ENCODE measurements around the gene FBRS.
"Not testable (repeated sequence)": the region's sequence is repeated elsewhere in the genome, so short reads cannot be mapped to it uniquely, and the experiment has no call there.

The FBRS gene

GRCh38 chr16:30699615-30700099 lies 41.4 kb downstream of the FBRS start:
- Histone ChIP-seq H3K27me3 (ENCODE audit: low read length) (no peaks in the 10 kb centered on the region), H3K27ac (ENCODE audit: low read depth, low read length) (peak overlapping the region; percentile 95), H3K9ac (ENCODE audit: low read length) (peak overlapping the region; percentile 100), H4K20me1 (ENCODE audit: low read depth, low read length) (no peaks in the 10 kb centered on the region), H3K4me2 (ENCODE audit: low read depth, low read length, poor library complexity, severe bottlenecking) (peak overlapping the region; percentile 83), H3F3A (ENCODE audit: insufficient read depth) (peaks cover 9% of the 10 kb centered on the region; the same call in 1 of the 2 replicates), H2AFZ (ENCODE audit: low read depth, low read length, severe bottlenecking) (no peak overlapping the region), H3K9me3 (ENCODE audit: insufficient read depth, low read length) (no peaks in the 10 kb centered on the region), H3K4me3 (ENCODE audit: insufficient read depth, low read length, poor library complexity, severe bottlenecking) (peak overlapping the region; percentile 87), H3K36me3 (ENCODE audit: low read length) (peaks cover 27% of the 10 kb centered on the region), H3K9me2 (replicated peaks; ENCODE audit: insufficient read depth, low read length) (no peaks in the 10 kb centered on the region), H3K79me2 (ENCODE audit: insufficient read depth, low read length) (peaks cover 33% of the 10 kb centered on the region)
- TF ChIP-seq EZH2phosphoT487 (conservative IDR thresholded peaks at IDR 0.05; ENCODE audit: low read length) (no peak), CTCF (IDR thresholded peaks at IDR 0.05; ENCODE audit: insufficient read depth, low read length, poor library complexity, severe bottlenecking) (no peak)

DNA sequence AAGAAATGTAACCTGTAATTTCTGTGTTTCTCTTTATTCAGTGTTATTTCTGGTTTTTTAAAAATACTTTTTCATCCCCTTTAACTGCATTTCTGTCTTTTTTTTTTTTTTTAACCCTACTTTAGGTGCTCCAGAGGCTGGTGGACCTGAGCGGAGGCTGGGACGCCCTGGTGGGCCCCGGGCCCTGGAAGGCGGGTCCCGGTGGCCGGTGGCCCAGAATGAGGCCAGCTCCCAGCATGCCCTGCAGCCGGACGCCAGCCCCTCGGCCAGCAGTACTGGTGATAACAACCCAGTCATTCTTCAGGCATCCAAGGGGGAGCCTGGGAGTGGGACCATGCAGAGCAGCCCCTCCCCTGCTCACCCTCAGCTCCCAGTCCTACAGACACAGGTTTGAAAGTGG lies 42.3 kb downstream of the FBRS start:
- H3K36me3 ChIP-seq (ENCODE audit: low read length): peaks cover 30% of the 10 kb centered on the region

GRCh38 chr16:30700971-30701370 lies 42.7 kb downstream of the FBRS start:
- H3K36me3 ChIP-seq (ENCODE audit: low read length): peaks cover 32% of the 10 kb centered on the region
- no peak for TF ChIP-seq CTCF (IDR thresholded peaks at IDR 0.05; ENCODE audit: insufficient read depth, low read length, poor library complexity, severe bottlenecking)
- TF ChIP-seq EZH2phosphoT487 (conservative IDR thresholded peaks at IDR 0.05; ENCODE audit: low read length): no peak
- H3K9ac ChIP-seq (ENCODE audit: low read length): no peak overlapping the region
- no peak overlapping the region for H3K4me3 ChIP-seq (ENCODE audit: insufficient read depth, low read length, poor library complexity, severe bottlenecking)
- no peaks in the 10 kb centered on the region for H4K20me1 ChIP-seq (ENCODE audit: low read depth, low read length)
- H3K27ac ChIP-seq (ENCODE audit: low read depth, low read length): no peak overlapping the region
- H3K9me2 ChIP-seq (replicated peaks; ENCODE audit: insufficient read depth, low read length): no peaks in the 10 kb centered on the region
- H2AFZ ChIP-seq (ENCODE audit: low read depth, low read length, severe bottlenecking): no peak overlapping the region
- H3F3A ChIP-seq (ENCODE audit: insufficient read depth): peaks cover 9% of the 10 kb centered on the region; the same call in 1 of the 2 replicates
- H3K27me3 ChIP-seq (ENCODE audit: low read length): no peaks in the 10 kb centered on the region
- no peaks in the 10 kb centered on the region for H3K9me3 ChIP-seq (ENCODE audit: insufficient read depth, low read length)
- H3K4me2 ChIP-seq (ENCODE audit: low read depth, low read length, poor library complexity, severe bottlenecking): no peak overlapping the region
- H3K79me2 ChIP-seq (ENCODE audit: insufficient read depth, low read length): peaks cover 33% of the 10 kb centered on the region

More for the DNA sequence above, 42.3 kb downstream of the FBRS start:
- Histone ChIP-seq H3K27ac (ENCODE audit: low read depth, low read length) (no peak overlapping the region), H3K9me2 (replicated peaks; ENCODE audit: insufficient read depth, low read length) (no peaks in the 10 kb centered on the region), H3K27me3 (ENCODE audit: low read length) (no peaks in the 10 kb centered on the region), H3K9me3 (ENCODE audit: insufficient read depth, low read length) (no peaks in the 10 kb centered on the region), H3K4me3 (ENCODE audit: insufficient read depth, low read length, poor library complexity, severe bottlenecking) (no peak overlapping the region), H3F3A (ENCODE audit: insufficient read depth) (peaks cover 9% of the 10 kb centered on the region; the same call in 1 of the 2 replicates), H3K4me2 (ENCODE audit: low read depth, low read length, poor library complexity, severe bottlenecking) (no peak overlapping the region), H4K20me1 (ENCODE audit: low read depth, low read length) (no peaks in the 10 kb centered on the region), H2AFZ (ENCODE audit: low read depth, low read length, severe bottlenecking) (no peak overlapping the region), H3K9ac (ENCODE audit: low read length) (no peak overlapping the region), H3K79me2 (ENCODE audit: insufficient read depth, low read length) (peaks cover 33% of the 10 kb centered on the region)
- TF ChIP-seq EZH2phosphoT487 (conservative IDR thresholded peaks at IDR 0.05; ENCODE audit: low read length) (no peak), CTCF (IDR thresholded peaks at IDR 0.05; ENCODE audit: insufficient read depth, low read length, poor library complexity, severe bottlenecking) (no peak)

DNA sequence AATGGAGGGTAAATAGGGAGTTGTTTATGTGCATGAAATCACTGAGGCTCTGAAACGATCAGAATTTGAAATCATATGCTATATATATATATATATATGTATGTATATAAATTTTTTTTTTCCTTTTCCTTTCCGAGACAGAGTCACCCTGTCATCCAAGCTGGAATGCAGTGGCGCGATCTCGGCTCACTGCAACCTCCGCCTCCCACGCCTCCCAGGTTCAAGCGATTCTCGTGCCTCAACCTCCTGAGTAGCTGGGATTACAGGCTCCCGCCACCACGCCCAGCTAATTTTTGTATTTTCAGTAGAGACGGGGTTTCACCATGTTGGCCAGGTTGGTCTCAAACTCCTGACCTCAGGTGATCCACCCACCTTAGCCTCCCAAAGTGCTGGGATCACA lies 44.8 kb downstream of the FBRS start:
- not testable (repeated sequence) for H3F3A ChIP-seq (ENCODE audit: insufficient read depth); H3K9me3 ChIP-seq (ENCODE audit: insufficient read depth, low read length); H3K9me2 ChIP-seq (replicated peaks; ENCODE audit: insufficient read depth, low read length); H3K4me2 ChIP-seq (ENCODE audit: low read depth, low read length, poor library complexity, severe bottlenecking); H3K27me3 ChIP-seq (ENCODE audit: low read length); H3K9ac ChIP-seq (ENCODE audit: low read length); H3K27ac ChIP-seq (ENCODE audit: low read depth, low read length); H2AFZ ChIP-seq (ENCODE audit: low read depth, low read length, severe bottlenecking); H3K4me3 ChIP-seq (ENCODE audit: insufficient read depth, low read length, poor library complexity, severe bottlenecking); H4K20me1 ChIP-seq (ENCODE audit: low read depth, low read length)
- Histone ChIP-seq H3K36me3 (ENCODE audit: low read length) (peaks cover 50% of the 10 kb centered on the region), H3K79me2 (ENCODE audit: insufficient read depth, low read length) (peaks cover 33% of the 10 kb centered on the region)
